Stimulated activated naive CD8-positive, alpha-beta T cell treated with anti-CD3 and anti-CD28 coated beads, Interleukin-15, Interleukin-2, amounts not matched to agents 100 U/mL and 50 U/mL, for 24 hours (primary cell): ENCODE data around the gene AKAP9.
"Not testable (repeated sequence)": the region's sequence is repeated elsewhere in the genome, so short reads cannot be mapped to it uniquely, and the experiment has no call there.

Experiments
- ATAC-seq: fragments of 150-1000 bp; cut with Tn5 transposase; one replicate; pipeline ENCODE4 v1.10.0; 2021
- DNase-seq: peaks from one replicate; pipeline ENCODE4 v3.0.0; 2021

Gene AKAP9

DNA sequence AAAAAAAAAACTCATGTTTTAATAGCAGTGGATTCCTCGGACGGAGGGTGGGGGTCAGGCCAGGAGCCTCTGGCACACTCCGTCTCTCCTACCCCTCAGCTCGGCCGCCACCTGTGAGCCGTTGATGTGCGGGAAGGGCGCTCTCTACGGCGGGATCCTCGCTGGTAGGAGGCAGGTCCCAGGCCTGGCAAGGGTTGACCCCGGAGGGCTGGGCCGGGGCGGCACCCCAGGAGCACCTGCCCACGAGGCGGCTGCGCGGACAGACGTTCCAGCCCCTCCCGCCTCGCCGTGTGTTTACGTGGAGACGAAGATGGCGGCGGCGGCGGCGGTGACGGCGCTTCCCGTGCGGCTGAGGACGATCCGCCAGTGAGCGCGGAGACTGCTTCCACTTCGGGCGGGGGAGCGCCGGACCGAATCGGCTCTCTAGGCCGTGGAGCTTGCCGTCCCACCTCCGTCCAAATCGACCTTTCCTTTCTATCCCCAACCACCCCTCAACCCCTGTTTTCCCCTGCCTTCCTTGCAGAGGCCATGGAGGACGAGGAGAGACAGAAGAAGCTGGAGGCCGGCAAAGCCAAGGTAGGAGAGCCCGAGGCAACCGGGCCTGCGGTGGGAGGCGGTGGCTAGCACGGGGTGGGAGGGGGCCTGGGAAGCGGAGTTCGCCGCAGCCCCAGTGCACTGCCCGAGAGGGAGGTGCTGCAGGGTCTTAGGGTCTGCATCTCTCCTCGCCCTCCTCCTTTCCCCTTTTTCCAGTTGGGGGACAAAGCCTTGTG is at the start of gene AKAP9:
TSS of gene AKAP9 (plus strand) at position 291 of the 770 bp plus-strand sequence. CDS start at position 529, 238 bp downstream.
- ATAC-seq = peak; percentile 97
- peak; percentile 90 for DNase-seq

DNA sequence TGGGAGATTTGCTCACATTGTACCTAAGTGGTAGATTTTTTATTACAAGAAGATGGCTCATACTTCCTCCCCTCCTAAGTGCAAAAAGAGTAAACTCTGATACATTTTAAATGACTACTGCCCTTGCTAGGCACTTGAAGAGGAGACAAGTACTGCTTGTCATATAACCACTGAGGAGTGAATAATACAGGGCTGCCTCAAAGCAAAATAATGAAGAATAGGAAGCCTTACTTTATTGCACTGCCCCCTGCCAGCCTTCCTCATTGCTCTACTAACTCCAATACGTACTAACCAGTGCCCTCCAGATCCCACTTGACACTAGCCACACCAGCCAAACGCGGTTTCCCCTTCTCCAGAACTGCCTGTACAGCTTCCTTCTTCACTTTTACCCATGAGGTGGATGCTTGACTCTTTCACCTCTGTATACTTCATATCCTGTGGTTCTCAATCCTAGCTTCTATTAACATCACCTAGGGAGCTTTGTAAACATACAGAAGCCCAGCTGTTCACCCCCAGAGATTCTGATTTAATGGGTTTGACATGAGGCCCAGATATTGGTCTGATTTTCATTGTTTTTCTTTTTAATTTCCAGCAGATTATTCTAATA is 48.5 kb upstream of the AKAP9 start:
- ATAC-seq (no peak), DNase-seq (no peak)

DNA sequence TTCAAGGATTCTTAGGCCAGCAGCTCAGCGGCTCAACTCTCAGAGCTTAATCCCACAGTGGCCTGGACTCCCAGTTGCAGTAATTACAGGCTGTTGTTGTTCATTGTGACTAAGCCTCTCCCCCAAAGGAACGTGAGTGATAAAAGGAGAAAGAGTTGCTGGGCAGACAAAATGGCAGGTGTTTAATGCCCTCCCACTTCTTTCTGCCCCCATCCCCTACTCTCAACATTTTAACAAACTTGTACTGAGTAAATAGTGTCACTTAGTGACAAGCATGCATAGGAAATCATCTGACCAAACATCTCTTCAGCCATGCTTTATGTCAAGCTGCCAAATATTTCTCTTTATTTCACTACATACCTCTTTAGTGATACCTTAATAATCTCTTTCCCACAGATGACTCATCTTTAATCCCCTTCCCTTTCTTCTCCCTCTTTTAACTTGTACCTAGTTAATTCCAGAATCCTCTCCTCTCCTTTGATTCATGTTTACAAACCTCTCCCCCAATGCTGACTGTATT is 47.8 kb upstream of the AKAP9 start:
- ATAC-seq = no peak
- DNase-seq = no peak

DNA sequence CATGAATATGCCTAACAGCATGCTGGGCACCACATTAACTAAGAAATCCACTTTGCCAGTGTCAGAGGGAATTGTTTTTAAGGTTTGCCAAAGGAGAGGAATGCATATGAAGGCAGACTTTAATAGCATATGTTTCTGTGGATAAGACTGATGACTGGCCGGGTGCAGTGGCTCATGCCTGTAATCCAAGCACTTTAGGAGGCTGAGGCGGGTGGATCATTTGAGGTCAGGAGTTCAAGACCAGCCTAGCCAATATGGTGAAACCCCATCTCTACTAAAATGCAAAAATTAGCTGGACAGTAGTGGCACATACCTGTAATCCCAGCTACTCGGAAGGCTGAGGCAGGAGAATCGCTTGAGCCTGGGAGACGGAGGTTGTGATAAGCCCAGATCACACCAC is 47.0 kb upstream of the AKAP9 start:
- DNase-seq, ATAC-seq: not testable (repeated sequence)

DNA sequence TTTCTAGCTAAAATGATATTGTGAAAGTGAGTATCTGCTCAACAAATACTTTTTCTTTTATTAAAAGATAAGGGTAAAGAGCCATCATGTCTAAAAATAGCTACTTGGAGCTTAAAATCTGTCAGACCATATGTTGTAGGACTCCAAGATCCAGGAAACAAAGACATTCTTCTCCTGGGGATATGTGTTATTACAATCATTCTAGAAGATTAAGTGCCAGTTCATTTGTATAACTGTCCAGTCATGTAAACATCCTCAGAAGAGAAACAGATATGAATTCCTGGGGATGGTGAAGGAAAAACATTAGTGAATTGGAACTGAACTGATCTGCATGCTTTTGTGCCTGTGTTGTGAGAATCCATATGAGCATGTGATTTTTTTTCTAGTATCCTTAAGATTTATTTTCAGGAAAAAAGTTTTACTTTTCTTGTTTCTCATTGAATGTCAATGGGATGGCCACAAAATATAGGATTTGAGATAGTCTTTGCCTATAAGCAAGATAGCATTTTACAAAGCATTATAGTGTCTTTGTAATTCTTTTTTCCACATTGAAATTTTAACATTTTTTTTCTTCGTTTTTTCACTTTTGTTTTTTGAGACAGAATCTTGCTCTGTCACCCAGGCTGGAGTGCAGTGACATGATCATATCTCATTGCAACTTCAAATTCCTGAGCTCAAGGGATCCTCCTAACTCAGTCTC is 45.7 kb upstream of the AKAP9 start:
- no peak for DNase-seq
- no peak for ATAC-seq

- ATAC-seq = no peak
- no peak for DNase-seq
These were observed 42.2 kb upstream of the AKAP9 start for GRCh38 chr7:91898240-91898992.

DNA sequence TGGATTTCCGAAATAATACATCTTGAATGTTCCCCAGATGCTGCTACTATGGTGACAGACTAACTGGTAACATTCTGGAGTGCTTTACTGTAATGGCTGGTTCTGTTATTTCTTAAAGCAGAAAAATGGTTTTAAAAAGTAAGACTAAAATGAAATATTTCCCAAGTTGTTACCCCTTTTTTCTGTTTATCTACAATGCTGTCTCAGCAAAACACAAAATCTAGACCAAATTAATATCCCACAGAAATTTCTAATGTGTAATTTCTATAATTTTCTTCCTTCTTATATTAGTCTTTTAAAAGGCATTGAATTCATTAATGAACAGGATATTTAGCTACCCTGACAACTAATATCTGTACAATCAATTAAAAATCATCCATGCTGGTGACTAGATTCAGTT is 41.1 kb upstream of the AKAP9 start:
- no peak for ATAC-seq

DNA sequence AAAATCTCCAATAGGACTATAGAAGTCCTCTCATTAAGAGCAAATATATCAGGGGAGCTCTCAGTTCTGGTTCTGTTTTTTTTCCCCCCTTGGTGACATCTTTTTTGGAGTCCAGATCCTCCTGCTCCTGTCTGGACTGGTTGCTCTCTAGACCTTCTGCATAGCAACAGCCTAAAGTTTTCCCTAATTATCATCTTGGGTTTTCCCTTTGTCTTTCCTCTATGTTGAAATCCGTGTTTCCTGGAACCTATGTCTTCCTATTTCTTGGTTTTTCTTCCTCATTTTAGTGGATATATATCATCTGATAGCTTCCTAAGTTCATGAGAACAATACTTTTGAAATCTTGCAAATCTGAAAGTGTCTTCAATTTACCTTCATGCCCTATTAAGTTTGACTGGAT is 30.5 kb upstream of the AKAP9 start:
- DNase-seq (no peak), ATAC-seq (no peak)

More for the DNA sequence above, 41.1 kb upstream of the AKAP9 start:
- DNase-seq = no peak

DNA sequence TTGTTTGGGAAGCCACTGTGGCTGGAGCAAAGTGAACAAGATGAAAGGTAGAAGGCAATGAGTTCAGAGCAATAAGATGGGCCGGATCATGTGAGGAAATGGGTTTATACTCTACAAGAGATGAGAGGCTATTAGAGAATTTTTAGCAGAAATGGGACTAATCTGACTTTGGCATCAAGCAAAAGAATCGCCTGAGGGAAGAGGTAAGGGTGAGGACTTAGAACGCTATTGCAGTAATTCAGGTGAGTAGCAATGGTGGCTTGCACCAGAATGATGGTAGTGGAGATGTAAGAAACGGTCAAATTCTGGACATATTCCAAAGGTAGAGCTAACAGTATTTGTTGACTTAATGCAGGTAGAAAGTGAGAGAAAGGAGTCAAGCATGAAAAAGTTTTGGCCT is 29.5 kb upstream of the AKAP9 start:
- DNase-seq = no peak
- no peak for ATAC-seq

DNA sequence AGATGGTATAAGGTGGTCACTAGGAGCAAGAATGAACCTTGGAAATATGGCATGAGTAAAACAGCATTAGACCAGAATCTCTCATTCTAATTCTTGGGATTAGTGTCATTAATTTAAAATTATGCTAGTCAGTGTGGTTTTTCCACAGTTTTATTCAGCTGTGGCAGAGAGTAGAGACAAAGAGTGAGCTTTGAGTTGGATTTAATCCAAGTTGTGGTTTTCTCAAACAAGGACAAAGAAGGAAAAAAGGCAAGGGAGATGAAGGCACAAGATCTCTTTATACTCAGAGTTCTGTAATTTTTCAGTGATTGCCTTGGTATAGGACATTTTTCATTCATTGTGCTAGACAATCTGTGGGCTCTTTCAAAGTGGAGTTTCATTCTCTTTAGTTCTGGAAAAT is 28.2 kb upstream of the AKAP9 start:
- ATAC-seq = no peak
- DNase-seq = no peak

DNA sequence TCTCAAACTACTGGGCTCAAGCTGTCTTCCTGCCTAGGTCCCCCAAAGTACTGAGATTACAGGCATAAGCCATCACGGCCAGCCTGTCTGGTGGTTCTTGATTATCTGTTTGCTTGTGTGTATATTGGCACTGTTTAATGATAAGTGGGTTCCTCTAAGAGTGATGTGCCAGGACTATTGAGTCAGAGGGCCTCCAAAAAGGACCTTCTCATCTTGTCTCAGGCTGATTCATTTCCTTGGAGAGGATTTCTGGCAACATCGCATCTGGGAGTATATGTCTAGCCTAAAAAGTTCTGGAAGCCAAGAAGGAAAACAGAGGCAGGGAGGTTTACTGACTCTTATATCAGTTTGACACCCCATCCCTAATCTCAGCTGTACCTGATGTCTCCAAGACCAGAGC is 27.1 kb upstream of the AKAP9 start:
- no peak for DNase-seq
- no peak for ATAC-seq

- ATAC-seq (no peak), DNase-seq (no peak)
These were observed 25.1 kb upstream of the AKAP9 start for GRCh38 chr7:91915401-91916050.

- no peak for ATAC-seq
- DNase-seq = no peak
These were observed 24.6 kb upstream of the AKAP9 start for GRCh38 chr7:91916051-91916440.

DNA sequence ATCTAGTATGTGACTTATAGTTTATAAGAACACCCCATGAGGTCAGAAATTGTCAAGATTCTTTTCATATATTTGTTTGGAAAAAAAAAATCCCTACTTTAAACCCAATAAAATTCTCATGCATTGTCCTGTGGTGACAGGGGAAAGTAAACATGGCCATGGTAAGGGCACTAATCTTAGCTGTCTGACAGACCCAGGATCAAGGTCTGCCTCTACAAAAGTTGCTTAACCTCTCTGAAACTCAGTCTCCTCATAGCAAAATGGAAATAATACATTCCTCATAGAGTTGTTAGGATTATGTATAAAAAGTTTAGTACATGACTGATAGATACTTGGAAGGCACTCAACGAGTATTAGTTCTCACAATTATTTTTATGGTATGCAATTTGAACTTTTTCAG is 22.3 kb upstream of the AKAP9 start:
- DNase-seq (no peak), ATAC-seq (no peak)

DNA sequence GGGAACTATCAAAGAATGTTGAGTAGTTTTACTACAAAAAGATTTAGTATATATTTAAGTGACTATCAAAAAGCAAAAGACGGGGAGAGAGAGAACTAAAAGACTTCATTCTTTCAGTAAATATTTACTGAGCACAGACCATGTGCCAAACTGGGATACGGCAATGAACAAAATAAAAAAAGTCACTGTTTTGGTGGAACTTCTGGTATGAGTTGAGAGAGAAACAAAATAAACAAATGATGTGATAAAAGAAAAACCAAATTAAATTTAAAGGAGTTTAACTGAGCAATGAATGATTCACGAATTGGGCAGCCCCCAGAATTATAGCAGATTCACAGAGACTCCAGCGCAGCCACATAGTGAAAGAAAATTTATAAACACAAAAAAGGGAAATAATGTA is 17.8 kb upstream of the AKAP9 start:
- ATAC-seq (no peak), DNase-seq (no peak)

- no peak for ATAC-seq
- DNase-seq = no peak
These were observed 12.8 kb upstream of the AKAP9 start for GRCh38 chr7:91927912-91928311.

GRCh38 chr7:91929463-91929862 is 11.2 kb upstream of the AKAP9 start:
- ATAC-seq = peak; percentile 91
- no peak for DNase-seq

- ATAC-seq (peak; percentile 12), DNase-seq (peak; percentile 38)
These were observed 491 bp upstream of the AKAP9 start for GRCh38 chr7:91940171-91940570.

DNA sequence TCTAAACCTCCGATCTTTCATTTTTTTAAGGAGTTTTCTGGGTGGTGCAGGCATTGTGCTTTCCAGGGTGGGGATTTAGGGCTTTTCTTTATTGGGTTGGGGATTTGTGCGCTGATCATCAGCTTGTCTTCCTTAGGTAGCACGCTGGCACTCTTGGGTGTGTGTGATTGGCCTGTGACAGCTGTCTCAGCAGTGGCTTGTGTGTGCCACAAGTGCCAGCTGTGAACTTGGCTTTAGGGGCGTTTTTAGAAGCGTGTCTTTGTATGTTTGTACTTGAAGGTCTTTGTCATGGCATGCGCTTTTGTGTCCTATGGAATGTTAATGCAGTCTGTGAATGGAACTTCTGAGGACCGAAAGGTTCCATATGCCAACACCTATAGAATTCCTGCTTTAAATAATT is 788 bp downstream of the AKAP9 start:
- peak; percentile 45 for ATAC-seq
- DNase-seq = peak; percentile 43

- no peak for DNase-seq
- no peak for ATAC-seq
These were observed 1.6 kb downstream of the AKAP9 start for GRCh38 chr7:91942312-91942711.

- ATAC-seq, DNase-seq: not testable (repeated sequence)
These were observed 4.3 kb downstream of the AKAP9 start for GRCh38 chr7:91944970-91945369.

GRCh38 chr7:91945476-91945875 is 4.8 kb downstream of the AKAP9 start:
- no peak for ATAC-seq
- no peak for DNase-seq
